CD4-positive, alpha-beta T cell (primary cell): ENCODE data around the gene DCAF8L1. TPM values are rescaled to one million over a fixed set of nuclear protein-coding genes. Genes with fewer than 3 reads are reported as not detected.

Source experiments
- ATAC-seq: fragments of 200-7000 bp; cut with Tn5 transposase; one replicate; pipeline ENCODE4 v1.10.0; 2022; ENCODE audit warnings: mild to moderate bottlenecking; ENCODE audit not compliant: poor library complexity
- CTCF ChIA-PET: fragments of 350-600 bp; sonication (Branson Sonifier 250); formaldehyde crosslinking; loops from one replicate; lab custom pipeline; 2021; ENCODE audit warnings: antibody characterized with exemption, inconsistent platforms; lab: Charles Lee
- POLR2A ChIA-PET: fragments of 350-600 bp; sonication (Branson Sonifier 250); formaldehyde crosslinking; loops from one replicate; lab custom pipeline; 2021; ENCODE audit warnings: antibody characterized with exemption, inconsistent platforms; lab: Charles Lee
- DNase-seq, 14 experiments: peaks; one replicate each; pipeline ENCODE4 v3.0.0-alpha.2; 2013 to 2020; ENCODE audit warnings: mixed read lengths in 2 of 14
- H3K27ac ChIP-seq, 2 donors: one replicate each; pipeline versions ENCODE4 v1.5.1 to v1.7.0; 2013; ENCODE audit warnings: low read length in 2 of 2, low read depth in 1 of 2, mild to moderate bottlenecking in 1 of 2
- H3K27me3 ChIP-seq, 2 experiments: 1 replicate in 1 of 2; 2 replicates in 1 of 2; pipeline versions ENCODE4 v1.6.1 to v1.7.0; 2013; ENCODE audit warnings: low read length in 2 of 2, control low read depth in 1 of 2, mild to moderate bottlenecking in 1 of 2, moderate library complexity in 1 of 2; ENCODE audit not compliant: insufficient read depth in 2 of 2, control insufficient read depth in 1 of 2
- H3K36me3 ChIP-seq: one replicate; pipeline ENCODE4 v1.6.1; 2013; ENCODE audit warnings: low read length, control low read depth; ENCODE audit not compliant: insufficient read depth
- H3K4me1 ChIP-seq: one replicate; pipeline ENCODE4 v1.6.1; 2013; ENCODE audit warnings: low read length, control low read depth; ENCODE audit not compliant: insufficient read depth
- H3K4me3 ChIP-seq: one replicate; pipeline ENCODE4 v1.5.1; 2013; ENCODE audit warnings: mild to moderate bottlenecking, low read length, moderate library complexity
- H3K9me3 ChIP-seq, 2 experiments: 1 replicate in 1 of 2; 2 replicates in 1 of 2; pipeline versions ENCODE4 v1.6.1 to v1.7.0; 2013; ENCODE audit warnings: low read length in 2 of 2, mild to moderate bottlenecking in 2 of 2, control low read depth in 1 of 2, moderate library complexity in 1 of 2; ENCODE audit not compliant: control insufficient read depth in 1 of 2, insufficient read depth in 1 of 2
- H3K27ac Mint-ChIP-seq: one replicate; pipeline ENCODE4 v1.8.0; 2020; ENCODE audit warnings: mixed read lengths
- H3K27me3 Mint-ChIP-seq: one replicate; pipeline ENCODE4 v1.8.0; 2021; ENCODE audit warnings: mixed read lengths
- H3K36me3 Mint-ChIP-seq: one replicate; pipeline ENCODE4 v1.8.0; 2021; ENCODE audit warnings: low read depth, mixed read lengths
- H3K4me1 Mint-ChIP-seq: one replicate; pipeline ENCODE4 v1.8.0; 2021; ENCODE audit warnings: low read depth, mixed read lengths
- H3K4me3 Mint-ChIP-seq: one replicate; pipeline ENCODE4 v1.8.0; 2020; ENCODE audit warnings: mild to moderate bottlenecking, mixed read lengths
- H3K9me3 Mint-ChIP-seq: one replicate; pipeline ENCODE4 v1.8.0; 2020; ENCODE audit warnings: mixed read lengths
- CTCF ChIP-seq: fragments of 200-600 bp; IDR thresholded peaks from one replicate; pipeline ENCODE4 v1.8.0; 2022; ENCODE audit warnings: antibody characterized with exemption, mild to moderate bottlenecking
- intact Hi-C, 2 experiments: fragments of 100-400 bp; cut with DNase I in 1 of 2; cut with micrococcal nuclease in 1 of 2; formaldehyde crosslinking; loops; one replicate each; pipeline versions ENCODE4 v1.15.1 to v1.9.0; 2023 to 2025; cut with DNase I, micrococcal nuclease
- polyA plus RNA-seq, 2 donors: library from polyadenylated mRNA; unstranded; fragments of 120-200 nt; gene quantifications; one replicate each; pipeline ENCODE4 v1.2.1, GENCODE V29; 2013
- total RNA-seq, 174 experiments: library from RNA in 2 of 174; stranded (reverse) in 2 of 174; gene quantifications; one replicate each; pipeline ENCODE4 v1.2.3 and lab custom pipeline; 2021 to 2026

Gene DCAF8L1
- total RNA-seq (not detected), total RNA-seq (lab: John Stamatoyannopoulos, UW) (0 to 0.11 (median 0) reads per million in 172 experiments)
- not detected for polyA plus RNA-seq (2013, experiment 1 of 2)
- polyA plus RNA-seq (2013, experiment 2 of 2) = not detected

- Histone ChIP-seq H3K4me1 (no peaks in the 10 kb centered on the region), H3K27ac (no peak within 1 kb of the TSS), H3K27me3 (no peaks in the 10 kb centered on the region), H3K36me3 (no peaks in the 10 kb centered on the region), H3K9me3 (peaks cover 0 to 14% of the 10 kb centered on the region in 2 experiments), H3K4me3 (no peak within 1 kb of the TSS)
- ATAC-seq (no peak), DNase-seq (no peak)
- TF ChIP-seq CTCF = no peak
- Mint-ChIP-seq H3K27ac (no peak within 1 kb of the TSS), H3K4me3 (no peak within 1 kb of the TSS), H3K9me3 (peaks cover 2% of the 10 kb centered on the region), H3K4me1 (no peaks in the 10 kb centered on the region), H3K27me3 (no peaks in the 10 kb centered on the region), H3K36me3 (no peaks in the 10 kb centered on the region)
- POLR2A ChIA-PET = no interaction called here
- intact Hi-C loops = no loop called here
- CTCF ChIA-PET = no interaction called here
Observed at GRCh38 chrX:27981349-27981748, at the start of gene DCAF8L1. TSS of gene DCAF8L1 (minus strand) at chrX:27981449. CDS start at chrX:27981334, 115 bp downstream.

GRCh38 chrX:28022371-28022770 lies 41.1 kb upstream of the DCAF8L1 start:
- no peak overlapping the region for H3K27ac Mint-ChIP-seq
- ChIA-PET CTCF (no interaction called here), POLR2A (no interaction called here)
- H3K27me3 Mint-ChIP-seq = no peaks in the 10 kb centered on the region
- no peaks in the 10 kb centered on the region for H3K36me3 ChIP-seq
- intact Hi-C loops = no loop called here
- no peaks in the 10 kb centered on the region for H3K4me1 Mint-ChIP-seq
- no peak overlapping the region for H3K4me3 Mint-ChIP-seq
- DNase-seq (no peak), ATAC-seq (no peak)
- H3K4me3 ChIP-seq = no peak overlapping the region
- H3K27ac ChIP-seq = no peak overlapping the region
- no peaks in the 10 kb centered on the region for H3K9me3 ChIP-seq
- no peaks in the 10 kb centered on the region for H3K36me3 Mint-ChIP-seq
- TF ChIP-seq CTCF = no peak
- H3K9me3 Mint-ChIP-seq = peaks cover 3% of the 10 kb centered on the region
- no peaks in the 10 kb centered on the region for H3K4me1 ChIP-seq
- no peaks in the 10 kb centered on the region for H3K27me3 ChIP-seq

- H3K36me3 ChIP-seq = no peaks in the 10 kb centered on the region
- POLR2A ChIA-PET = no interaction called here
- H3K9me3 Mint-ChIP-seq = no peaks in the 10 kb centered on the region
- H3K27ac ChIP-seq = no peak overlapping the region
- no peak overlapping the region for H3K27ac Mint-ChIP-seq
- H3K36me3 Mint-ChIP-seq = no peaks in the 10 kb centered on the region
- no peaks in the 10 kb centered on the region for H3K4me1 ChIP-seq
- intact Hi-C loops = no loop called here
- H3K4me3 ChIP-seq = no peak overlapping the region
- H3K4me3 Mint-ChIP-seq = no peak overlapping the region
- no peak for ATAC-seq
- DNase-seq = no peak
- peaks cover 0 to 12% of the 10 kb centered on the region in 2 experiments for H3K9me3 ChIP-seq
- no peaks in the 10 kb centered on the region for H3K27me3 Mint-ChIP-seq
- TF ChIP-seq CTCF = no peak
- H3K4me1 Mint-ChIP-seq = no peaks in the 10 kb centered on the region
- no peaks in the 10 kb centered on the region for H3K27me3 ChIP-seq
- CTCF ChIA-PET = no interaction called here
Observed at GRCh38 chrX:28016823-28017222, 35.6 kb upstream of the DCAF8L1 start.
